Measurements from ENCODE around the gene SRSF3.

- TF ChIP-seq, protein P1, sequence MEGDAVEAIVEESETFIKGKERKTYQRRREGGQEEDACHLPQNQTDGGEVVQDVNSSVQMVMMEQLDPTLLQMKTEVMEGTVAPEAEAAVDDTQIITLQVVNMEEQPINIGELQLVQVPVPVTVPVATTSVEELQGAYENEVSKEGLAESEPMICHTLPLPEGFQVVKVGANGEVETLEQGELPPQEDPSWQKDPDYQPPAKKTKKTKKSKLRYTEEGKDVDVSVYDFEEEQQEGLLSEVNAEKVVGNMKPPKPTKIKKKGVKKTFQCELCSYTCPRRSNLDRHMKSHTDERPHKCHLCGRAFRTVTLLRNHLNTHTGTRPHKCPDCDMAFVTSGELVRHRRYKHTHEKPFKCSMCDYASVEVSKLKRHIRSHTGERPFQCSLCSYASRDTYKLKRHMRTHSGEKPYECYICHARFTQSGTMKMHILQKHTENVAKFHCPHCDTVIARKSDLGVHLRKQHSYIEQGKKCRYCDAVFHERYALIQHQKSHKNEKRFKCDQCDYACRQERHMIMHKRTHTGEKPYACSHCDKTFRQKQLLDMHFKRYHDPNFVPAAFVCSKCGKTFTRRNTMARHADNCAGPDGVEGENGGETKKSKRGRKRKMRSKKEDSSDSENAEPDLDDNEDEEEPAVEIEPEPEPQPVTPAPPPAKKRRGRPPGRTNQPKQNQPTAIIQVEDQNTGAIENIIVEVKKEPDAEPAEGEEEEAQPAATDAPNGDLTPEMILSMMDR (IDR thresholded peaks at IDR 0.05) = no peak
- TF ChIP-seq POLR2A (IDR thresholded peaks at IDR 0.05) = no peak
Measured at GRCh38 chr6:36550473-36551000, 43.6 kb upstream of the SRSF3 start.

All from testis (tissue), 2 donors.